Suprapubic skin (tissue), 4 donors: ENCODE data around the gene ABLIM2. TPM values are rescaled to one million over a fixed set of nuclear protein-coding genes. Genes with fewer than 3 reads are reported as not detected.

ENCODE experiments used
- DNase-seq, 2 donors: peaks; one replicate each; pipeline ENCODE4 v3.0.0-alpha.2; 2019; ENCODE audit warnings: low spot score in 2 of 2
- H3K27ac ChIP-seq: fragments of 200-600 bp; sonication (generic); one replicate; pipeline ENCODE4 v1.5.1; 2019
- H3K27me3 ChIP-seq: fragments of 200-600 bp; sonication (generic); one replicate; pipeline ENCODE4 v1.5.1; 2019
- H3K36me3 ChIP-seq: fragments of 200-600 bp; sonication (generic); one replicate; pipeline ENCODE4 v1.5.1; 2019
- H3K4me1 ChIP-seq: fragments of 200-600 bp; sonication (generic); one replicate; pipeline ENCODE4 v1.5.1; 2019
- H3K4me3 ChIP-seq: fragments of 200-600 bp; sonication (generic); one replicate; pipeline ENCODE4 v1.5.1; 2019; ENCODE audit warnings: mild to moderate bottlenecking
- H3K9me3 ChIP-seq: fragments of 200-600 bp; sonication (generic); one replicate; pipeline ENCODE4 v1.5.1; 2019
- CTCF ChIP-seq, 2 donors: fragments of 200-600 bp in 1 of 2; fragments of 450-650 bp in 1 of 2; sonication (generic) in 1 of 2; IDR thresholded peaks; one replicate each; pipeline ENCODE4 v1.5.1; 2016 to 2019; ENCODE audit warnings: antibody characterized with exemption in 2 of 2, mild to moderate bottlenecking in 1 of 2, moderate library complexity in 1 of 2
- EP300 ChIP-seq: sonication (generic); formaldehyde crosslinking; IDR thresholded peaks from one replicate; pipeline ENCODE4 v1.6.1; 2017; ENCODE audit warnings: antibody characterized with exemption
- POLR2A ChIP-seq, 2 donors: fragments of 450-650 bp; IDR thresholded peaks; one replicate each; pipeline ENCODE4 v1.6.1; 2017; ENCODE audit warnings: antibody characterized with exemption in 2 of 2, mild to moderate bottlenecking in 2 of 2, moderate library complexity in 2 of 2
- POLR2AphosphoS5 ChIP-seq, 3 donors: sonication (generic); formaldehyde crosslinking; IDR thresholded peaks; one replicate each; pipeline ENCODE4 v1.6.1; 2017; ENCODE audit warnings: antibody characterized with exemption in 3 of 3
- WGBS: methylation state at CpG from one replicate; pipeline ENCODE4 v1.1.5; 2018; 5-methylcytosine and 5-hydroxymethylcytosine counted together
- total RNA-seq, 4 donors: library from RNA; depleted of rRNA; stranded (reverse); fragments of >200 nt; gene quantifications; one replicate each; pipeline ENCODE4 v1.1.0, GENCODE V29; 2016

The ABLIM2 gene
- total RNA-seq, 4 donors from 2014 or later = 11.2 to 16.9 (median 13.3) TPM

- Histone ChIP-seq H3K4me3 (no peak overlapping the region), H3K27me3 (peaks cover 9% of the 10 kb centered on the region), H3K27ac (no peak overlapping the region), H3K9me3 (no peaks in the 10 kb centered on the region), H3K4me1 (no peaks in the 10 kb centered on the region), H3K36me3 (peaks cover 4% of the 10 kb centered on the region)
- WGBS = 85% methylated on average over 6 of the region's 13 CpGs
- no peak for TF ChIP-seq EP300
- no peak for TF ChIP-seq POLR2A (IDR thresholded peaks at IDR 0.05)
- no peak for TF ChIP-seq CTCF (IDR thresholded peaks at IDR 0.05)
- TF ChIP-seq POLR2AphosphoS5 (IDR thresholded peaks at IDR 0.05) = no peak
- DNase-seq = no peak
Measured at GRCh38 chr4:8126523-8126922, 32.1 kb downstream of the ABLIM2 start.

DNA sequence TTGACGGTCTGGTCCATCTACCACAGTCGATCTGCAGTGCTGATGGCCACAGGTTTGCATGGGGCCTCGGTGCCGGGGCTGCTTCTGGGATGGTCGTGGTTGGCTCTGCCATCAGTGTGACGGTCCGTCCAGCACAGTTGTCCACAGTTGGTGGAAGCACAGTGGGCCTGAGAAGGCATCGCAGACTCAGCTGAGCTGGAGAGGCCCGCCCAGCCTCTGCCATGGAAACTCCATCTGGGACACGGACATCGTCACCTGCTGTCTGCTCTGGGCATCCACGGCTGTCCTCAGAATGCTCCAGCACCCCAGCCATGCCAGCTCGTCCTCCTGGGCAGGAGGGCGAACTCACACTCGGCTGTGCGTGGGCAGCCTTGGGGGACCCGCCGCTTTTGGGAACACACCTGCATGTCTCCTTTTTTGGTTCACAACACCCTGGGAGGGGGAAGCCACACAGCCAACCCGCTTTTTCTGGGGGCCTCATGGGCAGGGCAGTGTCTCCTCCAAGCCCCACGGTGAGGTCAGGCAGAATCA, 33.0 kb downstream of the ABLIM2 start:
- TF ChIP-seq CTCF (IDR thresholded peaks at IDR 0.05) (no peak), EP300 (no peak), POLR2AphosphoS5 (IDR thresholded peaks at IDR 0.05) (no peak), POLR2A (IDR thresholded peaks at IDR 0.05) (no peak)
- Histone ChIP-seq H3K27me3 (peaks cover 9% of the 10 kb centered on the region), H3K27ac (no peak overlapping the region), H3K4me1 (no peaks in the 10 kb centered on the region), H3K9me3 (no peaks in the 10 kb centered on the region), H3K4me3 (no peak overlapping the region), H3K36me3 (peaks cover 4% of the 10 kb centered on the region)
- WGBS = 88% methylated on average over 9 of the region's 20 CpGs
- DNase-seq = no peak

- Histone ChIP-seq H3K36me3 (peaks cover 4% of the 10 kb centered on the region), H3K4me3 (no peak overlapping the region), H3K27ac (no peak overlapping the region), H3K27me3 (peaks cover 6% of the 10 kb centered on the region), H3K9me3 (no peaks in the 10 kb centered on the region), H3K4me1 (no peaks in the 10 kb centered on the region)
- no peak for DNase-seq
- TF ChIP-seq CTCF (IDR thresholded peaks at IDR 0.05) = no peak
- no peak for TF ChIP-seq EP300
- no peak for TF ChIP-seq POLR2AphosphoS5 (IDR thresholded peaks at IDR 0.05)
- no peak for TF ChIP-seq POLR2A (IDR thresholded peaks at IDR 0.05)
- WGBS = 72% methylated on average over 5 of the region's 5 CpGs
Measured at GRCh38 chr4:8123870-8124269, 34.7 kb downstream of the ABLIM2 start.

DNA sequence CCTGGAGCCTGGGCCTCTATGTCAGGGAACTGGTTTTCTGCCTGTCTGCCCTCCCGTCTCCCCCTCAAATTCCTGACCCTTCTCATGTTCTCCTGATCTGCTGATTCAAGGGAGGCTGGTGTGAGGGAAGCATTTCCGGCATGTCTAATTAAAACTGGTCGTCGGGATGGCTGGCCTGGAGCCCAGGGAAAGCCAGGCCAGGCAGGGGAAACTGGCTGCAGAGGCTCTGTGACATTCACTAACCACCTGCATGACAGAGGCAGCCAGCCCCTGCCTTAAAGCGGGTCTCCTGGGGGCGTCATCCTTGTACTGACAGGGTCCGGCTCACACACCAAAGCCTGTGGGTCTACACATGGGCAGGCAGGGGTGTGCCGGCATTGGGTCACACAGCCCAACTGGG, 35.2 kb downstream of the ABLIM2 start:
- Histone ChIP-seq H3K4me3 (no peak overlapping the region), H3K9me3 (no peaks in the 10 kb centered on the region), H3K36me3 (peaks cover 4% of the 10 kb centered on the region), H3K27ac (no peak overlapping the region), H3K27me3 (peaks cover 6% of the 10 kb centered on the region), H3K4me1 (no peaks in the 10 kb centered on the region)
- TF ChIP-seq CTCF (IDR thresholded peaks at IDR 0.05) (no peak), POLR2A (IDR thresholded peaks at IDR 0.05) (no peak), EP300 (no peak), POLR2AphosphoS5 (IDR thresholded peaks at IDR 0.05) (no peak)
- DNase-seq = no peak
- WGBS = 52% methylated on average over 4 of the region's 8 CpGs

DNA sequence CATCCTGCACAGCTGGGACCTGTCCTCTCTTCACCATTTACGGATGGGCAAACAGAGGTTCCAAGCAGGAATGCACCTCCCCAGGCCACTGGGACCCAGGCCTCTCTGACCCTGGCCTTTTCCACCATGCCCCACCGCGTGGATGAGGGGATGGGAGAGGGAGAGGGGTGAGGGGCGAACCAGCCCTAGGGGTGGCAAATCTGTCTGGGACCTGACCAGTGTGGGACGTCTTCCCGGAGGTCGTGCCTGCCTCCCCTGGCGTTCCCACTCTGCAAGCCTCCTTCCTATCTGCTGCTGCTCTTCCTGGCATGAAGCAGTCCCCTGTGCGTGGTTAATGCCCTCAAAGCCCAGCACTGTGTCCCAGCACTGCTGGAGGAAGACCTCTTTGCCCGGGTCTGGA, 35.9 kb downstream of the ABLIM2 start:
- TF ChIP-seq EP300 = no peak
- no peak for TF ChIP-seq POLR2A (IDR thresholded peaks at IDR 0.05)
- no peak for TF ChIP-seq CTCF (IDR thresholded peaks at IDR 0.05)
- TF ChIP-seq POLR2AphosphoS5 (IDR thresholded peaks at IDR 0.05) = no peak
- Histone ChIP-seq H3K4me3 (no peak overlapping the region), H3K36me3 (peaks cover 4% of the 10 kb centered on the region), H3K9me3 (no peaks in the 10 kb centered on the region), H3K4me1 (no peaks in the 10 kb centered on the region), H3K27me3 (peaks cover 6% of the 10 kb centered on the region), H3K27ac (no peak overlapping the region)
- no peak for DNase-seq
- WGBS = 88% methylated on average over 9 of the region's 10 CpGs
